NCI-H526 treated with DMSO at 0.1 percent for 48 hours (cell line): Measurements from ENCODE around the gene IGF2R.

Experiments
- DNase-seq: peaks from one replicate; lab custom pipeline; 2025; lab: John Stamatoyannopoulos, UW

Gene IGF2R

DNA sequence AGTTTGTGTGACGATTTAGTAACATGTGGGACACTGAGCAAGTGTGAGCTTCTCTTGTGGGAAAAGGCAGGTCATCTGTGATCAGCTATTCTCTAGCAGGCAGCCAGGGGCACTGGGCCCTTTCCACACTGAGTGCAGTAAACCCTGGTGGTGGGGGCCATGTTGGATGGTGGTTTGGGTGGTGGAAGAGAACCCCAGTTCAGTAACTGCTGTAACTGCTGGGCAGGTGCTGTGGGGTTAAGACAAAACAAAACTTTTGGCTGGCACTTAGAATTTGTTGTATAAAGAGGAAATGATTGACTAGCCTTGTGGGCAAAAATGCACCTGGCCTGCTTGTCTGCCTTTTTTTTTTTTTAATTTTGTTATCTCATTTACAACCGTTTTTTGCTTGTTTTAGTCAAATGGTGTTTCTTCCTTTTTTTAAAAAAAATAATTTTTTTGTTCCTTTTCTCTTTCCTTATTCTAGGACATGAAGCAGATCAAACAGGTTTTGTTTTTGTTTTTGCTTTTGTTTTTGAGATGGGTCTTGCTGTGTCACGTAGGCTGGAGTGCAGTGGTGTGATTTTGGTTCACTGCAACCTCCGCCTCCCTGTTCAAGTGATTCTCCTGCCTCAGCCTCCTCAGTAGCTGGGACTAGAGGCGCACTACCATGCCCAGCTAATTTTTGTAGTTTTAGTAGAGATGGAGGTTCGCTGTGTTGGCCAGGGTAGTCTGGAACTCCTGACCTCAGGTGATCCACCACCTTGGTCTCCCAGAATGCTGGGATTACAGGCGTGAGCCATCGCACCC lies 59.8 kb downstream of the IGF2R start:
- DNase-seq, result no peak

DNA sequence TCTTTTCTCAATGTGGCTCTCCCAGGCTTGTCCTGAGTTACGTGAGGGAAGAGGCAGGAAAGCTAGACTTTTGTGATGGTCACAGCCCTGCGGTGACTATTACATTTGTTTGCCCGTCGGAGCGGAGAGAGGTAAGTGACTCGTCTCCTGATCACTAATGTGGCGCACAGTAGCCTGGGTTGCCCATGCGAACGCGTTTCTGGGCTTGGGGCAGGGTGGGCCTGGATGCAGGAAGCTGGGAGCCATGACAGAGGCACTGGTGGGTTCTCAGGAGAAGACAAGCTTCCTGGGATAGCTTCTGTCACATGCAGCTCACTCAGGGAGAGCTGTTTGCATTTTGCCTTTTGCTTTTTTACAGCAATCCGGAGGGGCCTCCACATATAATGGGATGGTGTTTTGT lies 60.6 kb downstream of the IGF2R start:
- no peak for DNase-seq

DNA sequence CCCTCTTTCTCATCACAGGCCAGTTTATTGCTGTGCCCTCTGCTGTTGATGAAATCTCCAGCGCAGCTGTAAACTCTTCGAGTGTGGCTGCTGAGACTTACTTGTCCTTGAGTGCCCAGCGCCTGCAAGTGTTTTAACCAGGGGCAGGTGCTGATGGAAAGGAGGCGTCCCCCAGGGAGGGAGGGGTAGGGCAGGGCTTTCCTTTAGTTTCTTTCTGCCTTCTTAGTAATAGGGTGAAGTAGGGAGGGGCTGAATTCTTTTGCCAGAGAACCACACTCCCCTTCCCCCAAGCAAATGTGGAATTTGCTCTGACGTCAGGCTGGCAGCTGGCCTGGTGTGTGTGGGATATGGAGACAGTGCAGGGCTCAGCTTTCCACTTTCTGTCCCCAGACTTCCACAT lies 61.2 kb downstream of the IGF2R start:
- no peak for DNase-seq

DNA sequence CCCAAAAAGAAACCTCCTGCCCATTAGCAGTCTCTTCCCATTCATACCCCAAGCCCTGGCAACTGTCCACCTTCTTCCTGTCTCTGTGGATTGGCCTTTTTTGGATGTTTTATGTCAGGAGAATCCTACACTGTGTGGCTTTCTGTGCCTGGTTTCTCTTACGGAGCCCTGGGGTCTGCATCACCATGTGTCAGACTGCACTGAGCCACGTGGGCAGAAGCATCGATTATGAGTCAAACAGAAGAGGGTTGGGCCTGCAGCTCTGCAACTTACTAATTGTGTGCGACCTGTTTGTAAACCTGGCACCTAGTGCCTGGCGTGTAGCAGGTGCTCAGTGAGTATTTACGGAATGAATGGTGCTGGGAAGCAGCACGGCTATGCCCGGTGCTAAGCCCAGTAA lies 62.6 kb downstream of the IGF2R start:
- no peak for DNase-seq

DNA sequence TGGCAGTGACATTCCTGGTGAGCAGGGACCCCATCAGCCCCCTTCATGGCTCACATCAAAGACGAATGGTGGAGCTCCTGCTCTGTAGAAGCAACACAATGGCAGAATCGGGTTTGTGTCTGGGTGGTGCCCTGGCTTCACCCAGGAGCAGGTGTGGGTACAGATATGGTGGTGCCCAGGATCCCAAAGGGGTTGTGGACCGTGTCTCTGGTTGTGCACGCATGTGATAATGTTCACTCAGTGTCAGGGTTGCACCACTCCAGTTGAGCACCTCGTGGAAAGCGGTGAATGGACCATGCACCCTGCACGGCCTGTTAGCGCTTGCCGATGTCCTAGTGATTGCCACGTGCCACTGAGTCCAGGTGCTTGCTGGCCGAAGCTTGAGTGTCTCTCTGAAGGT lies 63.0 kb downstream of the IGF2R start:
- no peak for DNase-seq

DNA sequence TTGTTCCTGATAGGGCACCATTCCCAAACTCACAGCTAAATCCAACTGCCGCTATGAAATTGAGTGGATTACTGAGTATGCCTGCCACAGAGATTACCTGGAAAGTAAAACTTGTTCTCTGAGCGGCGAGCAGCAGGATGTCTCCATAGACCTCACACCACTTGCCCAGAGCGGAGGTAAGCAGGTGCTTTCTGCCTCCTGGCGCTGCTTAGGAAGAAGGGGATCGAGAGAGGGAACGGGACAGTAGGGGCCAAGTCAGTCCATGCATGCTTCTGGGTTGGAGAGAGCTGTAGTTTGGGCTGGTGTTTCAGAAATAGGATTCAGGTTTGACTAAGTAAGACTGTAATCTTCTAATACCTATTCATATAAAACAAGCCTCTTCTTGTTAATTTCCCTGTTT lies 63.7 kb downstream of the IGF2R start:
- no peak for DNase-seq

DNA sequence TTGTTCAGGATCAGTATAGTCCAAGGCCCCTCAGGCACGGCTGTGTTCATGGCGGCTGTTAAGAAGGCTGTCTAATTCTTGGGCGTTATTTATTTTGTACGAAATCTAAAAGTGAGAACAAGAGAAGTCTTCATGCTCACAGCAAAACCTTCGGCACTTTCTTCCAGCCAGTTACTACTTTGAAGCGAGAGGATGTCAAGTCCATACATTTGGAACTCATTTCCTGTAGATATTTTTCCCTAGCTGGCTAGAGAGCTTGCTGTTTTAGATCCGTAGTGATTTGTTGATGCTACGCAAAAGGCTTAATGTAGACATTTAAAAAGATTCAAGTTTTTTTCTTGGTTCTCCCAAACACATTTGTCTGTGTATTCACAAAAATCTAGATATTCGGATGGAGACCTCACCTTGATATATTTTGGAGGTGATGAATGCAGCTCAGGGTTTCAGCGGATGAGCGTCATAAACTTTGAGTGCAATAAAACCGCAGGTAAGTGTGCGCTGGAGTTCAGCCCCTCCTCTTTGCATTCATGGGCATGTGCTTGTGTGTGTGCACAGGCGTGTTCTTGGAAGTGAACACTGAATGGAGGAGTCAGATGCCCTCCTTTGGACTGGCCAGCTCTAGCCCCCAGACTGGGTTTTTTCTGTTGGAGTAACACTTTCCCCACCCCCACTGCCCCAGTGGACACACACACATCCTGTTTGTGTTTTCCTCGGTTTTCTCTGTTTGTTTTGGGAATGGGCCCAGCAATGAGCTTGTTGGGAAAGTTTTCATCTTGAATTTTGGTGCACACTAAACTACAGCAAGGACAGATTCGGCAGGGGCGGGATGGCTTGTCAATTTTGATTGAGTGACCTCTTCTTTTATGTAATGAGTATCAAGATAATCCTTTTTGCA lies 65.4 kb downstream of the IGF2R start:
- no peak for DNase-seq

DNA sequence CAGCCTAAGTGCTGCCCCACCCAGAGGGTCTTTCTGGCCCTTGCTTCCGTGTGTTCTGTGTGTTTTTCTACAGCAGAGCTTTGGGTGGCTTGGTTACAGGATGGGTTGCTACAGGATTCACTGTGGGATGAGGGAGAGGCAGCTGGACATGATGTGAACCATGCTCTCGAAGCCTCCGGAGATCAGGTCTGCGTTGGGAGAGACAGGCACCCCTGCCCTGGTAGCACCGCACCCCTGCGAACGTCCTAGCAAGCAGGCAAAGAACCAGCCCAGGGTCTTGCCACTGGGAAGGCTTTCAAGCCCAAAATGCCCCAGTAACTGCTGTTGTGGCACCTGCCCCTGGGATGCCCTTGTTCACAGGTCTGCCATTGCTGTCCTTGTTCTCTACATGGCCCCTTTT lies 66.4 kb downstream of the IGF2R start:
- no peak for DNase-seq

DNA sequence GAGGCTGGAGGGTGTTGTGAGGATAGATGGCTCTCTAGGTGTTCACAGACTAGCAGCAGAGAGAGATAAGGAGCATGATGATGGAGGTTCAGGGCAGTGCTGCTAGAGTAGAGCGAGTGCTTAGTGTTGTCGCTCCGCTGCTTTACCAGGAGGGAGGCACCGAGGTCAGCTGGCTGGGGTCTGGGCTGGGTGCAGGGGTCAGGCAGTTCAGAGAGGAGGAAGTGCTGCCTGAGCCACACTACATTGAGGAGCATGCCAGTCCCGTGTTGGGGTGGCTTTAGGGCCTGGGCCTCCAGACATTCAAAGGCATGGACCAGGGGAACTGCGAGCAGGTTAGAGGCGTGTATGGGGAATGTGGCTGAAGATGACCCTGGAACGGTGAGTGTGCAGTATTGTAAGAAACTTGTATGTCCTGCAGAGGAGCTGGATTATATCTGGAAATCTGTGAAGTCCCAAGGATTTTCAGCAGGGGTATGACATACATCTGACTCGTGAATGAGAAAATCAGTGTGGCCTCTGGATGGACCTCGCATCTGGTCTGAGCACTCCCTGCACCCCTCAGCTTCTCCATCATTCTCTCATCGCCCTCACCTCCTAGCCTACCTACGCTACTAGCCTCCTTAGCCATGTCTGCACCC lies 66.9 kb downstream of the IGF2R start:
- no peak for DNase-seq

DNA sequence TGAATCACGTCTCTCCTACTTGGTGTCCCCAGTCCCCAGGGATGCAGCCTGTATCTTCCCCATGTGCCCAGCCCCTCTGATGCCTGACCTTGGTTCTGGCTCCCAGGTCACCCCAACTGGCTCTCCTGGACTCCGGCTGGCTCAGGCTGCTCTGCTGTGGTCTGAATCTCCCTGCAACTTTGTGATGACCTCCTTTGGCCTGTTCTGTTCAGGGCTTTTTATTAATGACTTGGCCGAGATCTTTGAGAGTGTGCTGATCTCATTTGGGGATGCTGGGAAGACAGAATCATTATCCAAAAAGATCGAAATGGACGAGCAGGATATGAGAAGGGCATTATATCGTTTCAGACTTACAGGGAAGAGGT lies 67.4 kb downstream of the IGF2R start:
- DNase-seq, result no peak

DNA sequence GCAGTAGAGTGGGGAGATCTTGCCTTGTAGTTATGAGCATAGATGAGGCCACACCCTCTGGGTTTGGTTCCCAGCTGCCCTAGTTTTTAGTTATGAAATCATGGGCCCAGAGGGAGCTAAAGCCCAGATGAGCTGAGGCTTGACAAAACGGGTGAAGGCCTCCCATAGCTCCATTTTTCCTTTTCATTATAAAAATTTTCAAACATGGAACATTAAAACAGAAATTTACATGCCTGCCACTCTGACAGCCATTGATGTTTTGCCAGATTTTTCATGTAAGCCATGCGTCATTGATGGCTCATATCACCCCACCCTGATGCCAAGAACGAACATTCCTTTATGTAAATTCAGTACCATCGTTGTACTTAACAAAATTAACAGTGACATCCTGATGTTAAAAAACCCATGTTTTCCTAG lies 67.9 kb downstream of the IGF2R start:
- DNase-seq, result no peak

DNA sequence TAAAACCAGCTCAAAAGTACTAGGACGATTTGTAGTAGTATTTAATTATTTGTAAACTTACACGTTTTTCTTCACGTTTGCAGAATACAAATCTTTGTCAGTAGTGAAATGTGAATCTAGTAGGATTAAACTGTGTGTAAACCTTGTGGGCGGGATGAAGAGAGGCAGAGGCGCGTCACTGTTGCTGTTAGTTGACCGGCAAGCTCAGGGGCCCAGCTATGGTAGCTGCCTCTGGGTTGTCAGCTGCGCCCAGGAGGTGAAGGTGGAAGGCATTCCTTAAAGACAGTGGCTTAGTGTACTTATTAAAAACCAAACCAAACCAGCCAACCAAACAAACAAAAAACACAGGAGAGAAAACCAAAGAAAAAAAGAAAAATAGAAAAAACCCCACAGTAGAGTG lies 69.6 kb downstream of the IGF2R start:
- DNase-seq, result no peak

DNA sequence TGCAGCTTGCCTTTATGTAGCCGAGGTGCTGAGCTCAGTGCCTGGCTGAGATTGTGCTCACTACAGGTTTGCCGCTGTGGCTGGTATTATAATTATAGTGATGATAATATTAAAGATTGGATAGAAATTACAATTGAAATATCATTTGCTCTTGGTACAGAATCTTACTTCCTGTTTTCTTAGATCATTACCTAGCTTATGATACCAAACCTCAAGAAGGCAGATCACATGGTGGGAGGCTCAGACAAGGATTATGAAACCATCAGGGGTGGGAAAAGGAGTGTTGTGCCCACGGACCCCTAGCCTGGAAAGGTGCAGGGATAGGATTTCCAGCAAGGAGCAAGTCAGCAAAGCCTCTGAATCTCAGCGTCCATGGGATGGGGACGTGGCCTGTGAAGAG lies 70.6 kb downstream of the IGF2R start:
- no peak for DNase-seq

DNA sequence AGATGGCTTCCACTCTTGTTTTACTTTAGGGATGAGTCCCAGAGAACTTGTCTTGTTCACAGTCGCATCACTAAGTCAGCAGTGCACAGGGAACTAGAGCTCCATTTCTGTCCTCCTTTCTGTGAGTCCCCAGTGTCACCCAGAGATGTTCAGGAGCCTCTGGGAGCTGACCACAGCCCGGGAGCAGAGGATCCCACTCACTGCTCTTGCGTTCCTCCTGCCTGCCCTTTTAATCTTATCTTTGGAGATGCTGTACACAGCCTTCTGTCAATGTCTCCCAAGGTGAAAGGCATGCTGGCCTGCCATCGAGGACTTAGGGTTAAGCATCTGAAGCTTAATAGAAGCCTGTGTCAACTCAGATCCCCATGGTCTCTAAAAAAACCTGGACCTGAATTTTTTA lies 71.2 kb downstream of the IGF2R start:
- no peak for DNase-seq

DNA sequence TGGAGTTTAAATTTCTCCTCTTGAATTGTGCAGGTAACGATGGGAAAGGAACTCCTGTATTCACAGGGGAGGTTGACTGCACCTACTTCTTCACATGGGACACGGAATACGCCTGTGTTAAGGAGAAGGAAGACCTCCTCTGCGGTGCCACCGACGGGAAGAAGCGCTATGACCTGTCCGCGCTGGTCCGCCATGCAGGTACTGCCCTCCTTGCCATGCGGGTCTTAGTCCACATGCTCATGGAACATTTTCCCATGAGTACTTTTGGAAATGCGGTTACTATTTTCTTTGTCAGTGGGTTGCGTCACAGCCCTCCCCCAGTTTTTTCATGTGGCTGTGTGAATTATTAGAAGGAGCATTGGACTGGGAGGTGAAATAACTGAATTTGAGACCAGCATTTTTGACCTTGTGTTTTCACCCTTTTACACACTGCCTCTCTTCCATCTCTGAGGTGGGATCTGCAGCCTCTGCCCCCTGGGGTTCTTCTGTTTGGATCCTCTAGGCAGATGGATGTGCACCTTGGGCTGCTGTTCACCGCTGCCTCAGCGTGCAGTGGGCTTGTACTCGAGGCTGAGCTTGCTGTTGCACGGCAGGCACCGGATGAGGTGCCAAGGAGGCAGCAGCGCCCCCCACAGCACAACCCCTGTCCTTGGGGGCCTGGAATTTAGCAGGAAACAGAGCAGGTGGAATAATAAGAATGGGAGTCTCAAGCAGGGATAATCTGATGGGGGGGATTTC lies 71.8 kb downstream of the IGF2R start:
- DNase-seq, result no peak

DNA sequence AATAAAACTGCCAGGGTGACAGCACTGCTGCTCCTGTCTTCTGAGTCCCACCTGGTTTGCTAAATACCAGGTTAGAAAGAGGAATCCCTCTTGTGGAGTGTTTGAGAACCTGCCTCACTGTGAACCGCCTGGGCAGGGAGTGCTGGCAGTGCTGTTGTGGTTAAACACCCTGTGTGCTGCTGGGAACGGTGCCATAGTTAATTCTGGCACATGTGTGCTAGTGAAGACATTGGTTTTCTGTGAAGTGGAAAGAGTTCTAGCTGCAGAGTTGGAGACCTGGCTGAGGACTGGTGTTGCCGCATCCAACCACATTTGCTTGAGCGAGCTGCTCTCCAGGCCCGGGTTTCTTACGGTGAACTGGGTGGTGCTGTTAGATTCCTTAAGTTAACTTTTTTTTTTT lies 72.7 kb downstream of the IGF2R start:
- no peak for DNase-seq

DNA sequence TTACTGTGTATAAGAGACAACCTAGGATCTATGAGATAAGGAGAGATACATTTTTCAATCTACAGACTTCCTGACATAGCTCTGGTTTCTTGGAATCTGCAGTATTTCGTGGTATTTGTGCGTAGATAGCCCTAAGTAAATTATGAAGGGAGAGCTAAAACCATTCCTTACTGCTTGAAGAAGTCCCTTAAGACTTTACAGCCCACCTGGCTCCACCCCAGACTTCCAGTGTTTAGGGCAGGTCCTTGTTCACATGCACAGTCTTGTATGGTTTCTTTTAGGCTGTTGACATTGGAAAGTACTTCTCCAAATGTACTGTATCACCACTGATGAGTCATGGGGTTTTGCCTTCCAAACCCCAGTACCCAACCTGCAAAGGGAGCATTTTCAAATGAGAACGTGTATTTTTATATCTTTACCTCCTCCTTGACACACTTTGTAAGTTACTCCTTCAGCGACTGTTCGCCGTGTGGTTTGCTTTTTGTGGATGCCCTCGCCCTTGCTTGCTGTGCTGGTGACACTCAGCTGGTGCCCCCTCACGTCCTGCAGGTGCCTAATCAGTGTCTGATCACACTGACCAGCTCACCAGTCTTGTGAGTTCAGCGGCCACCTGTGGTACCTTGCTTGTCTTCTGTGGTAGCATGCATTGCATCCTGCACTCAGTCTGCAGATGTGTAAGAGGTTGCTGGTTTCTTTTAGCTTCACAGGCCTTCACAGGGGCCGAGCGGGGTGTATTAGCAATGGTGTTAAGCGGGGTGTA lies 73.3 kb downstream of the IGF2R start:
- no peak for DNase-seq

DNA sequence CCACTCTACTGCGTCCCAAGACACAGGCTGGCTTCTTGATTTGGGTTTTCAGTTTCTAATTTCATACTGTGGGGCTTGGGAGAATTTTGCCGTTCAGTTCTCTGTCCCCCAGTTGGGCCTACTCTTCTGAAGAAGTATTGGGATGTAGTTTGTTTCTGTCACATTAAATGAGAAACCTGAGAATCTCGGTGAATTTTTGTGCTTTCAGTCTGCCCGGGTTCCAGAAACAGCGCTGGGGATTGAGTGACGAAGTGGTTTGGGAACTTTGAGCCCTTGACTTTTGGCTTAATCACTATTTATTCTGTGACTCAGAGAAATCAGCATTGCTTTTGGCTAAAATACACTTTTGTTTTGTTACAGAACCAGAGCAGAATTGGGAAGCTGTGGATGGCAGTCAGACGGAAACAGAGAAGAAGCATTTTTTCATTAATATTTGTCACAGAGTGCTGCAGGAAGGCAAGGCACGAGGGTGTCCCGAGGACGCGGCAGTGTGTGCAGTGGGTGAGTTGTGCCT lies 74.0 kb downstream of the IGF2R start:
- no peak for DNase-seq

DNA sequence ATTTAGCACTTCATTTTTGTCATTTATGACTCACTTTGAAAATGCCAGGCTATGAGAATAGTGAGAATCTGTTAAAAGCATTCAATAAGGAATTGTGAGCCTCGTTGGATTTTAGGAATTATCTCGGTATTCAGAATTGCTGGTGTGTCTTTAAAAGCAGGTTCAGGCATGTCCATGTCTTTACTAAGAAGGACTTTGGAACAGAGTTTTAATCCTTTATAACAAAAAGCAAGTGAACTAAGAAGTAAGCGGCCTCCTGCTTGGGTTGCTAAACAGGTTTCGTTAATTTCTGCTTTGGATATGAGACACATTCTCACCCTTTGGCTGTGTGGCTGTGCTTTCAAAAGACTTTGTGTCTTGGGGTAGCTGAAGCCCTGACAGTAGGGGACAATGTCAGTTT lies 74.9 kb downstream of the IGF2R start:
- DNase-seq, result no peak

DNA sequence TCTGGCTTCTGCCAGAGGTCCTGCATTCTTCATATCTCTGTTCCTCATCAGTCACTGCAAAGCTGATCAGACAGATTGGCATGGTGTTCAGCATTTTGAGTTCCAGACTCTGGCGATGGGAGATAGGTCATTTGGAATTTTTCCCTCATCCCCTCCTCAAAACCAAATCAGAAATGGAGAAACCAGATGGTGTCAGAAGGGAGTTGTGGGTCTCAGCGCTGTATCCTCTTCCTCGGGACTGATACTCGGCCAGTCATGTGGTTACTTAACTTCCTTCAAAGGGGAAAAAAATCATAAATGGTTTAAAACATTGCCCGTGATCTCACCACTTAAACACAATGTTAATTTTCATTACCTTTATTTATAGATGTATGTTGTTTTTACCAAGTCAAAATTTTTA lies 75.8 kb downstream of the IGF2R start:
- DNase-seq, result no peak

DNA sequence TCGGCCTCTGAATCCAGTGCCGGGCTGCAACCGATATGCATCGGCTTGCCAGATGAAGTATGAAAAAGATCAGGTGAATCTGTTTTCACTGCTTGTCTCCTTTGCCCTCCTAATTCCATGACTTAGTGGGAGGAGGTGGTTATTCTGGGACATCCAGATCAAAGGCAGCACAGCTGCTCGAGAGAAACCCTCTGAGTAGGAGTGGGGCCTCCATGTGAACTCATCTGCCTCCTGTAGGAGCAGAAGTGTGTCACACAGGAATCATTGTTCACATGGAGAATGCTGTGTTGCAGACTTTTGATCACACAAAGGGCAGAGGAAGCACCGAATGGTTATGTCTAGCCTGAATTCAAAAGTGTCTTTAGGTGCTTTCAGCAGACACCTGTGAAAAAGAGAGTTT lies 79.6 kb downstream of the IGF2R start:
- no peak for DNase-seq
